ENCODE data around the gene LUC7L3.

The LUC7L3 gene

DNA sequence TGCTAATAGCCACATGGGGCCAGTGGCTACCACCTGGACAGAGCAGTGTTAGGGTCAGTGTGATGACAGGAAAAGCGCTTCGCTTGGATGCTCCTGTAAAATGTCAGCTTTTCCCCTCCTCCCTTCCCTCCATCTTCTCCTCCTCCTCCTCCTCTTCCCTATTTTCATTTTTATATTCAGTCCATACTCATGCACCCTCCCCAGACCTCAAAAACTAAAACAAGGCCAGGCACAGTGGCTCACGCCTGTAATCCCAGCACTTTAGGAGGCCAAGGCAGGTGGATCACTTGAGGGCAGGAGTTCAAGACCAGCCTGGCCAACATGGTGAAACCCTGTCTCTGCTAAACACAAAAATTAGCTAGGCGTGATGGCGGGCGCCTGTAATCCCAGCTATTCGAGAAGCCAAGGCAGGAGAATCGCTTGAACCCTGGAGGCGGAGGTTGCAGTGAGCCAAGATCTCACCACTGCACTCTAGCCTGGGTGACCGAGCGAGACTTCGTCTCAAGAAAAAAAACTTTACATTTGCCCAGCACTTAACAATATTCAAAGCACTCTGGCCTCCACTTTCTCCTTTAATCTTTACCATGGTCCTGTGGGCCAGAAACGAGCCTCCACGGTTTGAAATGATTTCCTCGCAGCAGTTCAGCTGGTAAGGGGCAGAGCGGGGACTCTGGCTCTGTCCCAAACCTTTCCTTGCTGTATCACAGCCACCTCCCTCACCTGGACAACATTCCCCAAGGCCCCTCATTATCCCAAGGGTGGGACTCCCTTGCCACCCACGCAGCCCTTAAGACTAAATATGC lies 33.5 kb upstream of the LUC7L3 start:
- DNase-seq (ENCODE audit: low read depth, low spot score): no peak

DNA sequence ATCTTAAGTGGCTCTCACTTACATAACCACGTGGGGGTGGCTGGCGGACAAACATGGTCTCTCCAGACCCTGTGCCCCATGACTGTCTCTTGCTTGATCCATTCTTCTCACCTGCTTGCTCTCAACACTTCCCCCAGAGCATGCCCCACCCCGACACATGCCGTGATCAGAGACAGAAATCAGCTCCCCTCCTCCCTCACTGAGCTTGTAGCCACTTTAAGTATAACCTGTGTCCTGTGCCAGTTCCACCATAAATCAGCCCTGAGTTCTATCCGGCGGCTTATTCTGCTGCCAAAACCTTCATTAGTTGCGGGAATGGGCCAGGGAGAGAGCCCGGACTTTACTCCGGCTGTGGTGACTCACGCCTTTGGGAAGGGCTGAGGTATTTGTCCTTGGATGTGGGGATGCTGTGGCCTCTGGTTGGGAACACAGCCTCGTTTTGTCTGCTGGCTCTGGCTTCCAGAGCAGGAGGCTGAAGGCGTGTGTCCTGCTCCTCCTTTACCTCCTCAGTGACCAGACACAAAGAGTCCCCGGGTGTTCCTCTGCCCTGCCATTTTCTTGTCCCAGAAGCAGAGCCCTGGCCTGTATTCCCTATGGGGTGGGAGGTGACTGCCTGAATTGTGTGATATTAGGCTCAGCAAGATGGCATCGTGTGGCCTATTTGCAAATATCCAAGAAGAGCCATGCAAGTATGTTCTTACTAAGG lies 32.8 kb upstream of the LUC7L3 start:
- DNase-seq (ENCODE audit: low read depth, low spot score): peak; percentile 65

DNA sequence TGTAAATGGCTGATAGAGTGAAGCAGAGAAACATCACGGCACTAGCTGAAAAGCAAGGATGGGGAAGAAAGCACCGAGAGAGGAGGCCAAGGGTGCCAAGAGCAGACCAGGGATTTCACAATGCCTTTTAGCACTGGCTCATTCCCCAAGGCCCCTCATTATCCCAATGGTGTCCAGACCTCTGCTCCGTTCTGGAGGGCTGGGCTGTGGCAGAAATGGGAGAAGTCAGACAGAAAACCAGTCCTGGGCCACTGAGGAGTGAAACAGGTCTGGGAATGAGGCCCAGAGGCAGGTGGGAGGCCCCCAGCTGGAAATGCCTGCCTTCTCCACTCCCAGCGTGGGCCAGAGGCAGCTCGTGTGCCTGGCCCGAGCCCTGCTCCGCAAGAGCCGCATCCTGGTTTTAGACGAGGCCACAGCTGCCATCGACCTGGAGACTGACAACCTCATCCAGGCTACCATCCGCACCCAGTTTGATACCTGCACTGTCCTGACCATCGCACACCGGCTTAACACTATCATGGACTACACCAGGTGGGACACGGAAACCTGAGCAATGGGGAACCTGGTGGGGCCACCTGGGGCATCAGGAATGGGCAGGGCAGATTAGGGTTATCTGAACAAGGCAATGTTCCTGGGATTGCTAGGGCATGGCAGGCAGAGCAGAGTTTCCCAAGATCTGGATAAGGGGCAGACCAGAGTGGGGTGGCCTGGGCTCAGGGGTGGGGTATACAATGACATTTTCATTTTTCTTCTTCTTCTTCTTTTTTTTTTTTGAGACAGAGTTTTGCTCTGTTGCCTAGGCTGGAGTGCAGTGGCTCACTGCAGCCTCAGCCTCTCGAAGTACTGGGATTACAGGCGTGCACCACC lies 32.0 kb upstream of the LUC7L3 start:
- DNase-seq (ENCODE audit: low read depth, low spot score): peak; percentile 91

DNA sequence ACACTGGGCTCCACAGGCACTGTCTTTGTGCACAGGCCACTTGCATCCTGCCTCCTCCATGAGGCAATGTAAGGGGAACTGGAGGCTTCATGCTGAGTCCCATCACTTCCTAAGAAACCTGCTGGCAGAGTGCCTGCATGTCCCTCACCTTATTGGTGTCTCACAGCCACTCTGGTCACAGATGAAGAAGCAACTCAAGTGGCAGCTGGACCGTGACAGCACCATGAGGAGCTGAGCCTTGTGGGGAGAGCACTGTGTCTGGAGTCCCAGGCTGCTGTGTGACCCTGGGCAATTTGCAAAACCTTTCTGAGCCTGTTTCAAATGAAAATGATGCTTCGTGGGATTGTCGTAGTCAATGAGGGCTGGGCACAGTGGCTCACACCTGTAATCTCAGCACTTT lies 31.2 kb upstream of the LUC7L3 start:
- DNase-seq (ENCODE audit: low read depth, low spot score): no peak

DNA sequence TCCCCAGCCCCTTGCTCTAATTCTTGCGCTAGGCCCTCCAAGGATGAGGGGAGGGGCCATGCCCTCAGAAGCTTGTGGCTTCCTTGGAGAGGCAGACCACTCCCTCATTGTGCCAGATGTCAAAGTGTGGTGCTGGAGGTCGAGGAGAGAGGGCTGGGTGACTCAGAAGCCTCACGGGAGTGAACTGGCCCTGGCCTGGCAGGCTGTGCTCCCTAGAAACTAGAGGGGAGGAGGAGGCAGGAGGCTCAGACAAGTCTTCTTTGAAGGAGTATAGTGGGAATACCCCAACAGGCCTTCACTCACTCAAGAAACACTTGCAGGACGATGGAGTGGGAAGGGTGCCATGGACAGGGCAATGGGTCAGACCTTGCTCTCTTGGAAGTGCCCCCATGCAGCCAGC lies 30.2 kb upstream of the LUC7L3 start:
- peak; percentile 55 for DNase-seq (ENCODE audit: low read depth, low spot score)

DNA sequence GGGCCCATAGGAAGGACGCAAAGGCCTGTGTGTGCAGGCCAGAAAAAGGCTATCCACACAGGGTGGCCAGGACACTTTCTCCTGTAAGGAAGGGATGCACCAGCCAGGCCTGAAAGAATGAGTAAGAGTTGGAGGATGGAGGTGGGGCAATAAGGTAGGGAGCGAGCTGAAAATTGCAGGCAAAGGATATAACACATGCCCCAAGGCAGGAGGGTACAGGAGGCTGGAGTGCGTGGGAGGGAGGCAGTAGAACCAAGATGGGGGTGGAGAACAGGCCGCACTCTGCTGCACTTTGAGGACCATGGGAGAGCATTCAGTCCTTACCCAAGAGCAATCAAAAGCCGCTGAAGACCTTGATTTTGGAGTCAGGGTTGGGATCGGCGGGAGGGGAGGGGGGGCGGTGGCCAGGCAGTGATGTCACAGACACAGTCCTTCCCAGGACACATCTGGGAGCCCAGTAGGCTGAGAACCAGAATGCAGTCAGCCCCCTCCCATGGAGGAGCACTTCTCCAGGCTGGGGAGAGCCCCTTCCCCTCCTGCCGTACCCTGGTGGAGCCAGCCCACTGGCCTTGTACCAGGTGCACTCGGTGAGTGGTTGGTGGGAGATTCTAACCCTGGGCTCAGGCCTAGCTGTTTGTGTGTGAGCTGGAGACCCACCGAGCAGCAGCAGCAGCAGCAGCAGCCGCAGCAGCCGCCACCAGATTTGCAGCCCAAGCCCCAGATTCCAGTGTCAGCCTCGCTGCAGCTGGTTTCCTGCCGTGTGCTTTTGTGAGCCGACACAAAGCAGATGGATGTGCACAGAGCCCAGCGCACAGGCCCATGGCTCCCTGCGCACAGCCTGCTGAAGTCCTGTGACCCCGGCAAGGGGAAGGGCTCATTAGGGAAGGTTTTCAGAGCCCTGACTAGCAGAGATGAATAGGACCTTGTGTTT lies 29.2 kb upstream of the LUC7L3 start:
- DNase-seq (ENCODE audit: low read depth, low spot score): peak; percentile 81

DNA sequence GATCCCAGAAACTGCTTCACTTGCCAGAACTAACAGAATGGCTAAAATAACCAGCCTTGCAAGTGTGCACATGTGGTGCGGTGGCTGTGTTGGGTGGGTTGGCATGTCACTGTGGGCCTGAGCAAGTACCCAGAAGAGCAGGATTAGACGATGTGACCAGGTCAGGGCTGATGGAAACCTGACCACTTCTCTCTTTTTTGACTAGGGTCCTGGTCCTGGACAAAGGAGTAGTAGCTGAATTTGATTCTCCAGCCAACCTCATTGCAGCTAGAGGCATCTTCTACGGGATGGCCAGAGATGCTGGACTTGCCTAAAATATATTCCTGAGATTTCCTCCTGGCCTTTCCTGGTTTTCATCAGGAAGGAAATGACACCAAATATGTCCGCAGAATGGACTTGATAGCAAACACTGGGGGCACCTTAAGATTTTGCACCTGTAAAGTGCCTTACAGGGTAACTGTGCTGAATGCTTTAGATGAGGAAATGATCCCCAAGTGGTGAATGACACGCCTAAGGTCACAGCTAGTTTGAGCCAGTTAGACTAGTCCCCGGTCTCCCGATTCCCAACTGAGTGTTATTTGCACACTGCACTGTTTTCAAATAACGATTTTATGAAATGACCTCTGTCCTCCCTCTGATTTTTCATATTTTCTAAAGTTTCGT lies 28.4 kb upstream of the LUC7L3 start:
- DNase-seq (ENCODE audit: low read depth, low spot score): no peak

DNA sequence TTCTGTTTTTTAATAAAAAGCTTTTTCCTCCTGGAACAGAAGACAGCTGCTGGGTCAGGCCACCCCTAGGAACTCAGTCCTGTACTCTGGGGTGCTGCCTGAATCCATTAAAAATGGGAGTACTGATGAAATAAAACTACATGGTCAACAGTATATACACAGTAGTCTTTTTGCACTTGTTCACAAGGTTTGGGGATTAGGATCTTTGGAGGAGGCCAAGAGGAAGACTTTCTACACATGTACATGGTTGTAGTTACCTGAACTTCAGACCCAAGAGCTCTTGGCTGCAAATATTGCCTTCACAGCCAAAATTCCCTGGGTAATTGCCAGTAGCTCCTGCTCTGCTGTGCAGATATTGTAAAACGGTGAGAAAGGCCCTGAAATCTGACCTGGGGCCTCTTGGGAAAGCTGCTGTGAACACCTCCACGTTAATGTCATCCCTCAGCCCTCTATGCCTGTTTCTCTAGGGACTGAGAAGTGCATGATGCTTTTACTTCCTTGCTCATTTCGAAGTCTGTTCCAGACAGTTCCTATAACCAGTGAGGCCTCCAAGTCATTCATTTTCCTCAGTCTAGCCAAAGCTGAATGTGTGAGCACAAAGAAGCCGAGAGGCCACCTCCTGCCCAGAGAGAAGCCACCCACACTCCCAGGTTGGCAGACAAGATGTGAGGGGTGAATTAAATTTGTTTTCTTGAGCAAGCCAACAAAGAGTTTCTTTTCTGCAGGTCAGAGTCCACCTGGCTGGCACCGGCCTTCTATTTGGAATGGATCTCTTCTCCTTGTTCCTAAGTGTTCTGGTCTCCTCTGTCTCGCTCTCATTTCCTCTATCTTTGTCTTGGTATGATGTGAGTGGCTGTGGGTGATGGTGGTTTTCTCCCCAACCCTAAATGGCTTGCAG lies 27.6 kb upstream of the LUC7L3 start:
- DNase-seq (ENCODE audit: low read depth, low spot score): no peak

DNA sequence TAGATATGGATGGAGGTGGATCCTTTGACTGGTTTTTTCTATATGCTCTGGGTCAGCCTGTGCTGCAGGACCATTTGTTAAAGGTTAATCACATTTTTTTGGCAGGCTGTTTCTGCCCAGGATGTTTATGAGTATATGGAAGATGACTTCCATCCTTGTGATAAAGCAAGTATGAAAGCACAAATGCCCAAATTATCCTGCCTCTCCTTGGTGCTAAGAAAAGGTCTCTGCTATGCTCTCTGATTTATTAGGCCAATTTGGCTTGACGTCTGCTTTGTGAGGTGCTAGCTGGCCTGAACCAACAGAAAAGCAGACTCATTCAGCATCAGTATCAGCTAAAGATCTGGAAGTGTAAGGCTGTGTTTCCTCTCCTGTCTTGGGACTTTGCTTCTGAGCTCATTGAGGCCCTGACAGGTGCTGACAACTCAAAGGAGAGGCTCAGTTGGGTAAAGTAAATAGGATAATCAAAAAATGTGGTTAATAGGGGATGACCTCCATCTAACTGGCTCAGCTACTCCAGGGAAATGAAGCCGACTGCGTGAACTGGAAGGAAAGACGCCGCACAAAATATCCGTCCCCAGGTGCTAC lies 26.9 kb upstream of the LUC7L3 start:
- no peak for DNase-seq (ENCODE audit: low read depth, low spot score)

DNA sequence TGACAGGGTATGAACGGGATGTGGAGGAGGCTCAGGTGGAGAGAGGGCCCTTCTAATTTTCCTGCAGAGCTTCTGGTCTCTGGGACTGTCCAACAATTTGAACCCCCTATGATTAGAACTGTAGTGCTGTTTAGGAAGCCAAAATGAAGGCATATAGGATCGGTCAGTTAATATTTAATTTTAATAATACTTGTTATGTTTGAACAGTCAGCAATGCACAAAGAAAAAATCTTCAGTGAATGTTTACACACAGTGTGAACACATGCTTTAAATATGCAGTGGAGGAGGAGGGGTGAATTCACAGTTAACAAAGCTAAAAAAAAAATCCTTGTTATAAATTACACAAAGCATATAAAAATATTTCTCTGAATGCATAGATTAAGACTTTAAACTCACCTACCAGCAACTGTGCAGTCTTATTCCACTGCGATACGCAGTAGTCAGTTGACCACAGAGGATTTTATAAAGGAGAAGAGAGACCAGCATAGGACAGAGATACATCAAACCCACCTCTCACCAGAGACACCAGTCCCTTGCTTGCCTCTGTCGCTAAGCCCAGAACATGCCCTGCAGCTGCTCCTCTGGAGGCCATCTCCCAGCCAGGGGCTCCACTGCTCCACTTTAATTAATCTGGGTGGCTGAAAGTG lies 26.2 kb upstream of the LUC7L3 start:
- no peak for DNase-seq (ENCODE audit: low read depth, low spot score)

DNA sequence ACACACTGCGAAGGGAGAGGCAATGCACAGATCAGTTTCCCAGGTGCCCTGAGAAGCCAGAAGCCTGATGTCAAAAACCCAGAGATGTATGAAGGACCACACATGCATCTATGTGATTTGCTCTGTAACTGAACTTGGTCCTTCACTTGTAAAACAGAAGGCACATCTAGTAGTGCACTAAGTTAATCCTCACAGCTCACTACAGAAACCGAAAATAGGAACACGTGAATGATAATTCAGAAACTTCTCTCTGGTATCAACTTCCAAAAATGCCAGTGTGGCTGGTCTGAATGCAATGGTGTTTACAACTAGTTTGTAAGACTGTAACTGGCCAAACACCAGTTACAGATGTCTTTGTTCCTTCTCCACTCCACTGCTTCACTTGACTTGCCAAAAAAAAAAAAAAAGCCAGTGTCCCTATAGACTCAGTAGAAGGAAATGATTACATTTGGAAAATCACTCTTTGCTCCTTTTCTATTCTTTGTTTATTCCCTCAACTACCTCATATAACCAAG lies 23.0 kb upstream of the LUC7L3 start:
- no peak for DNase-seq (ENCODE audit: low read depth, low spot score)

DNA sequence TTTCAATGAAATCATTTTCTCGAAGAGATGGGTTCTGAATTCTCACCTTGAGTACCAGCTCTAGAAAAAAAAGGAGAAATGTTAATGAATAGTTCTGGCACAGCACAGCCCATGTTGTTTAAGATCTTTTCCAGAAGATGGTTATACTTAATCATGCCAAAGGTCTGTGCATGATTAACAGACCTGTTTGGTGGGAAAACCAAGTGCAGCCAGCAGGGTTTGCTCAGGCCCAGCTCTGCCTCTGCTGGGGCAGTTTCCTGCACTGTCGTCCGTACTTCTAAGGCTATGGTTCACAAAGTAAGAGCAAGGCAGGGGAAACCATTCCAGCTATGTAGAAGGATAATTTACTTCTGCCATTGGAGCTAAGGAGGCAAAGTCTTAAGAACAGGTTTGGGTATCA lies 22.3 kb upstream of the LUC7L3 start:
- no peak for DNase-seq (ENCODE audit: low read depth, low spot score)

DNA sequence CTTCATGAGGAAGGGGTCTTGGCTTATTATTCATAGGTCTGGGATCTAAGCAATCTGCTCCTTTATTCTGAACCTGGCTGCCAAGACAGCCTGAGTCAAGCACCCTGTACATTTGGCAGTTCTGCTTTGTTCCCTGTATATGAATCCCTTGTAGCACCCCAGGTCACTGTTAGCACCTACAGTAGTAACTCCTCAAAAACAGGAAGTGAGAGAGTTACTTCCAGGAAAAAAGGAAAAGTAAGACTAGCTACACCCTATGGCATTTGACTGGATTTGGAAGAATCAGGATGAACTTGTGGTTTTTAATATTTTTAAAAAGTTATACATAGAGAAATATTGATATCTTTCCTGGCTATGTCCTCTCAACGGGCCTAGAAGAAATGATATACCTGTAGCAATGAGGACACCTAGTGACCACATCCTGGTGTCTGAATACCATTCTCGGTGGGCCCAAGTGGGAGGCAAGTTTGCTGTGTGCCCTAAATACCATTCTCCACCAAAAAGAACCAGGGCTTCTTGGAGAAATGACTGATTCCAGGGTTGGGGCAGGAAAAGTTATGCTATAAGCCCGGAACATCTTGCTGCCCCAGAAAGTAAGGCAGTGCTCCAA lies 21.6 kb upstream of the LUC7L3 start:
- DNase-seq (ENCODE audit: low read depth, low spot score): no peak

DNA sequence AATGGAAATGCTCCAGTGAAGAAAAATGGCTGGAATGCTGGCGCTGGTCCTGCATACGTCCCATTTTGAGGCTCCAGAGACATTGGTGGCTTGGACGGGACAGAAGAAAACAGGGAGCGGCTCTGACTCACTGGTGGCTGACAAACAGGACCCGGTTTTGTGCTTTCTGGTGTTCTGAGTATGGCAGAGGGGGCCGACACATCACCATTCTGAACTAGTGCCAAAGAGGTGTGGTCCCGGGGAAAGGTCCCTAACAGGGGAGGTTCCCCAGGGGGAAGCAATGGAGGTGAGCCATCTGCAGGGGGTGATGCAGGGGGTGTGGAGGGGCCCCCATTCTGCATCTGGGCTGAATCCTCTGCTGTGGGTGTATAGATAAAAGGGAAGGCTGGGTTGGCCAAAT lies 20.0 kb upstream of the LUC7L3 start:
- DNase-seq (ENCODE audit: low read depth, low spot score): no peak

DNA sequence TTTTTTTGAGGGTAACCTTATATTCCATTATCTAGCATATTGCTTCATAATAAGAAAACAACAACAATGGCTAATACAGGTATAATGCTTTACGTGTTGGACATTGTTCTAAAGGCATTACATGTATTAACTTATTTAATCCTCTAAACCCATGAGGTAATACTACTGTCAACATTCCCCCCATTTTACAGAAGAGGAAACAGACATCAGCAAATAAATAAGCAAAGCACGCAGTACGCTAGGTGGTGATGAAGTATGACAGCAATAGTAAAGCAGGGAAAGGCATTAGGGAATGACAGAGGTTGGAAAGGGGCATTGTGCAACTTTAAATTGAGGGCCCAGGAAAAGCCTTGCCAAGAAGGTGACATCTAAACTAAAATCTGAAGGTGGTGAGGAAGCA lies 16.2 kb upstream of the LUC7L3 start:
- no peak for DNase-seq (ENCODE audit: low read depth, low spot score)

DNA sequence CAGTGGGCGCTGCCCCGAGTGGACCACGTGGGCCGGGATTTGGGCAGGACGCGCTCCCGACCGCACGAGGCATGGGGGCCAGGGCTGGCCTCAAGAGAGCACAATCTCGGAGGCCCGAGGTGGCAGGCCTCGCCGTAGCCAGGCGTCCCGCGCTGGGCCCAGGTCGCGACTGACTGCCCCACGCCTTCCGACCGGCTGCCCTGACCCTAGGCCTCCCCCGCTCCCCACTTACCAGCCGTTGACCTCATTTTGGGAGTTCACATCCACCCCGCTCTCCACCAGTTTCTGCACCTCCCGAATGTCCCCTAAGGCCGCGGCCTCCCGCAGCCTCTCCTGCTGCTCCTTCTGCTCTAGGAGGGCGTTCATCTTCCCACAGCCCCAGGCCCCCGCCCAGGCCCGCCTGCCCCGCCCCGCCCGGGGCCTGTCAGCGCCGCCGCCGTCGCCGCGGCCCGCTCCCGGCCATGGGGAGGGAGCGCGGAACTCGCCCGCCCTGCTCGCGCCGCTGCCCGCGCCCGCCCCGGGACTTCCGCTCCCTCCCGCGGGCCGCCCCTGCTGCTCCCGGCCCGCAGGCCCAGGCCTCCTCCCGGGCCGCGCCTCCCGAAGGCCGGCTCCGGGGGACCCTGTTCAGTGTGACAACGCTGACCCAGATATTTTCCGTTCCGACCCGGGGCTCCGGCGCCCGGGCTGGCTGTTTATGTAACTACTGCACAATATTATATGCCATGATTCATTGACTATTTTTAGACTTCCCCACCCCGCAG lies 11.9 kb upstream of the LUC7L3 start, which contains the start of gene ANKRD40:
Gene ANKRD40 (minus strand): TSS at position 626 of the 761 bp plus-strand sequence. CDS start 260 bp downstream, at position 366.
- peak; percentile 77 for DNase-seq (ENCODE audit: low read depth, low spot score)

All from ELF-1 (cell line).